ENCODE measurements around the gene ANKRD60.

The ANKRD60 gene

GRCh38 chr20:58237318-58238132 is 9.1 kb upstream of the ANKRD60 start:
- H3K27ac ChIP-seq, result no peak overlapping the region
- no peaks in the 10 kb centered on the region for H3K9me3 ChIP-seq (ENCODE audit: control insufficient read depth, low read length)
- no peak overlapping the region for H3K4me2 ChIP-seq (ENCODE audit: low read length)
- H2AFZ ChIP-seq, result peak overlapping the region; percentile 45
- no peaks in the 10 kb centered on the region for H3K79me2 ChIP-seq
- no peaks in the 10 kb centered on the region for H3K36me3 ChIP-seq (ENCODE audit: control insufficient read depth, insufficient read depth, low read length)
- TF ChIP-seq CTCF (IDR thresholded peaks at IDR 0.05), result no peak
- H3K4me1 ChIP-seq, result peaks cover 4% of the 10 kb centered on the region
- no peak overlapping the region for H3K4me3 ChIP-seq (ENCODE audit: low read depth, low read length)
- no peak overlapping the region for H3K9ac ChIP-seq
- H3K27me3 ChIP-seq (ENCODE audit: control insufficient read depth, insufficient read depth, low read length), result no peaks in the 10 kb centered on the region

- no peak overlapping the region for H3K27ac ChIP-seq
- H3K9me3 ChIP-seq (ENCODE audit: control insufficient read depth, low read length), result no peaks in the 10 kb centered on the region
- no peak overlapping the region for H3K9ac ChIP-seq
- H3K27me3 ChIP-seq (ENCODE audit: control insufficient read depth, insufficient read depth, low read length), result no peaks in the 10 kb centered on the region
- TF ChIP-seq CTCF (IDR thresholded peaks at IDR 0.05), result peak; percentile 95
- peak overlapping the region; percentile 45 for H2AFZ ChIP-seq
- peaks cover 4% of the 10 kb centered on the region for H3K4me1 ChIP-seq
- H3K4me2 ChIP-seq (ENCODE audit: low read length), result peak overlapping the region; percentile 40
- no peak overlapping the region for H3K4me3 ChIP-seq (ENCODE audit: low read depth, low read length)
- no peaks in the 10 kb centered on the region for H3K36me3 ChIP-seq (ENCODE audit: control insufficient read depth, insufficient read depth, low read length)
- no peaks in the 10 kb centered on the region for H3K79me2 ChIP-seq
Measured at GRCh38 chr20:58236612-58237317, 8.3 kb upstream of the ANKRD60 start.

DNA sequence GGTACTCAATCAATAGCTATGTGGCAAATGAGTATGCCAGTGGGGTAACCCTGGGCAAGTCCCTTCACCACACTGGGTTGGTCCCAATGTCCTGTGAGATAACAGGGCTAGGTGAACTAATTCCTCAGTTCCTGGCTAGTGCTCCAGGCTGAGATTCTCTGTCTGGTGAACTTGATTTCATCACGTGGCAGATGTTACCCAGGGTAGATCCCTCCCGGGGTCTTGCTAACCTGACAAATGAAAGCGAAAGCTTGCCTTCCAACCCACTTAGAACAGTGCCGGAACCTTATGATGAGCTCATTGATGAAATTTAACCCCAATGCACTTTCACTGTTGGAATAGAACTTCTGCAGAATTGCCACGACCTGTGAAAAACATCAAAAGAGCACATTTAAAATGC is 6.6 kb upstream of the ANKRD60 start:
- no peaks in the 10 kb centered on the region for H3K36me3 ChIP-seq (ENCODE audit: control insufficient read depth, insufficient read depth, low read length)
- no peak overlapping the region for H3K4me3 ChIP-seq (ENCODE audit: low read depth, low read length)
- no peak overlapping the region for H3K4me2 ChIP-seq (ENCODE audit: low read length)
- no peak overlapping the region for H3K9ac ChIP-seq
- no peaks in the 10 kb centered on the region for H3K27me3 ChIP-seq (ENCODE audit: control insufficient read depth, insufficient read depth, low read length)
- no peak for TF ChIP-seq CTCF (IDR thresholded peaks at IDR 0.05)
- peaks cover 4% of the 10 kb centered on the region for H3K4me1 ChIP-seq
- H3K9me3 ChIP-seq (ENCODE audit: control insufficient read depth, low read length), result no peaks in the 10 kb centered on the region
- no peak overlapping the region for H3K27ac ChIP-seq
- no peak overlapping the region for H2AFZ ChIP-seq
- H3K79me2 ChIP-seq, result no peaks in the 10 kb centered on the region

GRCh38 chr20:58233881-58234528 is 5.6 kb upstream of the ANKRD60 start:
- H3K27me3 ChIP-seq (ENCODE audit: control insufficient read depth, insufficient read depth, low read length), result no peaks in the 10 kb centered on the region
- H3K4me3 ChIP-seq (ENCODE audit: low read depth, low read length), result no peak overlapping the region
- peak; percentile 41 for TF ChIP-seq CTCF (IDR thresholded peaks at IDR 0.05)
- H3K27ac ChIP-seq, result no peak overlapping the region
- H3K9ac ChIP-seq, result no peak overlapping the region
- peaks cover 4% of the 10 kb centered on the region for H3K4me1 ChIP-seq
- H3K36me3 ChIP-seq (ENCODE audit: control insufficient read depth, insufficient read depth, low read length), result no peaks in the 10 kb centered on the region
- H3K4me2 ChIP-seq (ENCODE audit: low read length), result no peak overlapping the region
- no peak overlapping the region for H2AFZ ChIP-seq
- H3K9me3 ChIP-seq (ENCODE audit: control insufficient read depth, low read length), result no peaks in the 10 kb centered on the region
- no peaks in the 10 kb centered on the region for H3K79me2 ChIP-seq
